Ishikawa (cell line): ENCODE results near the gene RARS2.

Experiments used
- CEBPB ChIP-seq: IDR thresholded peaks from 2 replicates; pipeline ENCODE4 v1.6.1; 2012
- CREB1 ChIP-seq: IDR thresholded peaks from 2 replicates; pipeline ENCODE4 v1.6.1; 2012; ENCODE audit warnings: low read depth
- EGR1 ChIP-seq: IDR thresholded peaks from 2 replicates; pipeline ENCODE4 v1.6.1; 2012
- EP300 ChIP-seq: IDR thresholded peaks from 2 replicates; pipeline ENCODE4 v1.6.1; 2012; ENCODE audit warnings: borderline replicate concordance
- FOXM1 ChIP-seq: IDR thresholded peaks from 2 replicates; pipeline ENCODE4 v1.6.1; 2012; ENCODE audit warnings: low read depth, borderline replicate concordance
- MAX ChIP-seq: IDR thresholded peaks from 2 replicates; pipeline ENCODE4 v1.6.1; 2012
- NFIC ChIP-seq: IDR thresholded peaks from 2 replicates; pipeline ENCODE4 v1.6.1; 2012
- RAD21 ChIP-seq: IDR thresholded peaks from 2 replicates; pipeline ENCODE4 v1.6.1; 2012; ENCODE audit warnings: low read depth
- REST ChIP-seq: IDR thresholded peaks from 2 replicates; pipeline ENCODE4 v1.6.1; 2012; ENCODE audit warnings: low read depth, mild to moderate bottlenecking
- TAF1 ChIP-seq: IDR thresholded peaks from 2 replicates; pipeline ENCODE4 v1.6.1; 2012; ENCODE audit warnings: low read depth, mild to moderate bottlenecking
- TCF12 ChIP-seq: IDR thresholded peaks from 2 replicates; pipeline ENCODE4 v1.6.1; 2012; ENCODE audit warnings: low read depth
- TEAD4 ChIP-seq: IDR thresholded peaks from 2 replicates; pipeline ENCODE4 v1.6.1; 2012
- USF1 ChIP-seq: IDR thresholded peaks from 2 replicates; pipeline ENCODE4 v1.6.1; 2012
- YY1 ChIP-seq: IDR thresholded peaks from 2 replicates; pipeline ENCODE4 v1.6.1; 2012; ENCODE audit warnings: low read depth
- ZBTB7A ChIP-seq: IDR thresholded peaks from 2 replicates; pipeline ENCODE4 v1.6.1; 2012; ENCODE audit warnings: low read depth

RARS2 gene

GRCh38 chr6:87487555-87487954, 102.2 kb downstream of the RARS2 start:
- TF ChIP-seq ZBTB7A (no peak), TAF1 (no peak), MAX (no peak), EGR1 (no peak), CREB1 (no peak), NFIC (no peak), EP300 (no peak), TCF12 (no peak), RAD21 (no peak), YY1 (no peak), USF1 (no peak), FOXM1 (no peak), TEAD4 (no peak), REST (no peak), CEBPB (no peak)

- no peak for TF ChIP-seq CEBPB
- TF ChIP-seq RAD21: no peak
- no peak for TF ChIP-seq CREB1
- TF ChIP-seq NFIC: no peak
- no peak for TF ChIP-seq EP300
- no peak for TF ChIP-seq TCF12
- no peak for TF ChIP-seq USF1
- TF ChIP-seq MAX: no peak
- TF ChIP-seq REST: no peak
- no peak for TF ChIP-seq ZBTB7A
- TF ChIP-seq EGR1: no peak
- TF ChIP-seq YY1: no peak
- no peak for TF ChIP-seq TEAD4
- no peak for TF ChIP-seq TAF1
These were observed 105.3 kb downstream of the RARS2 start for GRCh38 chr6:87484491-87484890.

- TF ChIP-seq ZBTB7A: no peak
- TF ChIP-seq YY1: no peak
These were observed 105.9 kb downstream of the RARS2 start for GRCh38 chr6:87483929-87484328.

GRCh38 chr6:87482366-87482765, 107.4 kb downstream of the RARS2 start:
- TF ChIP-seq CEBPB: no peak
- TF ChIP-seq EGR1: no peak
- no peak for TF ChIP-seq USF1
- TF ChIP-seq RAD21: no peak
- TF ChIP-seq ZBTB7A: no peak
- no peak for TF ChIP-seq TEAD4
- no peak for TF ChIP-seq MAX
- no peak for TF ChIP-seq EP300
- TF ChIP-seq NFIC: no peak
- TF ChIP-seq TAF1: no peak
- TF ChIP-seq TCF12: no peak
- no peak for TF ChIP-seq CREB1
- no peak for TF ChIP-seq REST
- TF ChIP-seq FOXM1: no peak
